GM19452 (cell line): ENCODE measurements around the gene LAMA2.
"Not testable (repeated sequence)": the region's sequence is repeated elsewhere in the genome, so short reads cannot be mapped to it uniquely, and the experiment has no call there.

Experiments used
- ATAC-seq: cut with Tn5 transposase; IDR thresholded peaks from one replicate; pipeline ENCODE4 v1.9.1; 2021; ENCODE audit not compliant: unreplicated experiment

The LAMA2 gene

DNA sequence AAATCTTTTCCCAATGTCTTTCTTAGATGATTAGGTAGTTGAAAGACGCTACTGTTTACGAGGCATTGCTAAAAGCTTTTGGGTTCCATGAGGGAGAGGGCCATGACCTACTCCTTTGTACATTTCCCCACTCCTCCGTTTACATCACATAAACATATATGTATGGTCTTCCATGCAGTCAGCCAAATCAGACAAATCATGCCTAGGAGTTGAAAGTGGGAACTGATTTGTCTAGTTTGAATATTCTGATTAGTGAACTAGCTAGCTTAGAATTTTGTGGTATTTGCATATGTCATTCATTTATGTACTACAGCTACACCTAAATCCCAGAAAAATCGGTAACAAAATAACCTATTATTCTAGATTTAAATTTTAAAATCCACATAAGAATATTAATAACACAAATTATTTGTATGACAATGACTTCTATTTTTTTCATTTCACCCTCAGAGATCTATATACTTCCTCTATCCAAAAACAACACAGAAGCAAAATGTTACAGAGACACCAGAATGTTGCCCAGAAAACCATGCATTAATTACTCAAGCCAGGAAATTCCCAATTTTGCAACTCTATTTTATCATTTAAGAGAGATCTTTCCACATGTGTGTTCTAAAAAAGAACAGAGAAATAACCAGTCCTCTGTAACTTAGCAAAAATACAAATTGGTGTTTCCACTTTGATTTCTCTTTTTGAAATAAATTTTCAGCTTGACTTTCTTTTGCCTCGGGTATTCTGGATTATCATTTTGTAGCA lies 231.9 kb downstream of the LAMA2 start:
- ATAC-seq = no peak

DNA sequence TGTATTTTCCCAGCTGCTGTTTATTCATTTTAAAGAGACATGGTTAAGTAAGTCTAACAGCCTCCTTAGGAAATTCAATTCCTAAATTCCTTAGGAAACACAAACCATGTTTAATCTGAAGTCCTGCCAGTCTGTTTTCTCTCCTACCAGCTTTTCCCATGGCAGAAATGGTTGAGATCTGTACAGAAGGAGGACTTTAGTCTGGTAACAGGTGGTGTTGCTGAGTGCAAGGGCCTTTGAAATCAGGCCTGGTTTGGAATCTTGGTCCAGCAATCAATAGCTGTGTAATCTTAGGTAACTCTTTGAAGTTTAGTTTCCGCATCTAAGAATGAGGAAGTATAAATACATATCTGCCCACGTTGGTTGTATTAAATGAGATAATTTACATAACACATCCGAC lies 232.5 kb downstream of the LAMA2 start:
- ATAC-seq = no peak

DNA sequence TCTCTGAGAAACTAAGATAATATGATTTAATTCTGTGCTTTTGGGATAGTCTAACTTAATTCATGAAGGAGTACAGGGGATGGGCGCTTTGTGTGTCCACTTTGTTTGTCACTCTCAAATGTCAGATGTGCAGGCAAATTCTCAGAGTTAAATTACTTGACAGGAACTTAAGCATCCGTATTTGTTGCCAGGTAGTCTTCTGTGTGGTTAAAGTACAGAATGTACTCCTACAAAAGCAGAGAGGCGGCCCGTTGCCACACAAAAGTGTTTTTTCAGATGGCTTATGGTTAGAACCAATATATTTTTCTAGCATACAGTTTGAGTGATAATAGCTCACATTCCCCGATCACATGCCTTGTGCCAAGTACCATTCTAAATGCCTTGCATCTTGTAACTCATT lies 234.4 kb downstream of the LAMA2 start:
- no peak for ATAC-seq

DNA sequence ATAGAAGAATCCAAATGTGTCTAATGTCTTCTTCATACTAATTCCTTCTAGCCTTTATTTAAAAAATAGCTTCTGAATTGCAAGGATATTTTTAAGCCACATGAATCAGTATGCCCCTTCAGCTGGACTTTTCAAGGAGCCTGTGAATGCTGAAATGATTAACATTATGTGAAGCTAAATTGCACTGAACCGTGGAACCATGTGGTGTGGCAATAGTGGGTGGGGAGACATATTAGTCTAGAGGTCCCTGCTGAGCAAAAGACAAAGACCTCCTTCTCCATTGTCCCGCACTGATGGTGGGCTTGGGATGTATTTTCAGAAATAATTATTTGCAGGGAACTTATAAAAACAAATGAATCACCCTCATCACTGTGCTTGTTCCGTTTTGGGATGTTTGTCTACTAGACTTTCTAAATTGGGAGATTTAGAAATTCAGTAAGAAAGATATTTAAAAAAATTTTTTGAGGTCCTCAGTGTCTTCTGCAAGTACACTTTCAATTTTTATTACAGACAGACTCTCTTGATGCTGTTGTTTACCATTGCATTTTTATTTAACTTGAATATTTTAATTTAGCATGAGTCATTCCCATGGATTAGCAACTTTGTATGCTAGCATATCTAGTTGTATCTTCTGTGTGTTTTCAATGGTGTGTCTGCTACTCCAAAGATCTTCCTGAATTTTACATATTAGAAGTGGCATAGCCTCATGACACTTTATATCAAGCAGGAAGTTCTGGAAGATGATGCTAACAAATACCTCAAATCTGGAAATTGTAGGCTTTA lies 238.1 kb downstream of the LAMA2 start:
- ATAC-seq = no peak

DNA sequence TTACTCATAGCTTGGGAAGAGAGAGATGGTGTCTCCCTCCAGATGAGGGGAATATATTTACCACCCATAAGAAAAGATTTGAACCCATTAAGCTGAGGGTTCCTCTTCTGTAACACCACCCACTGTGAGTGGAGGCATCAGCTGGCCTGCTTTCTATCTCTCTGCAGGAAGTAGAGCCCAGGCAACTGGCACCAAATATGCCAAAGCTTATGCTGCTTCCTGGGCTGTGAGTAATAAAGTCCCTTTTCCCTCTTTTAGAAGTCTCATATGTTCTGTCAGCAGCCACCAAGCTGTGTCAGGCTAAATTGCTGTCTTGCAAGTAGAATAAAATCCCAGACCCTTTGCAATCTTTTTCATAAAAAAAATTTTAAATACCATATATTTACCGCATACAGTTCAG lies 241.4 kb downstream of the LAMA2 start:
- ATAC-seq = no peak

DNA sequence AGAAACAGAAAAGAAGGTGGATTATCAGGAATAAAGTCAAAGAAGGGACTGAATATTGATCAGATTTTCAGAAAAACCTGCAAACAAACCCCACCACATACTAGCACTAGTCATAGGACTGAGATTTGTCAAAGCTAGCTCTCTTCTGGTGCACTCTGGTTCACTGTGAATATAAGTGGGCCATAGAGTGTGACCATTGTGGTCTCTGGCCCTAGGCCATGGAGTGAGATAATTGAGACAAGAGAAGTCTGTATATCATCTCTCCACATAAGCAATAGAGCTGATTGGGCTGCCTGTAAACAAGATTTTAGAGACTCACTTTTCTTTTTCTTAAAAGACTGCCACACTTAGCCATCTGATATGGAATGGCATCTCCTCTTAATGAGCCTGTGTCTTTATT lies 247.2 kb downstream of the LAMA2 start:
- no peak for ATAC-seq

DNA sequence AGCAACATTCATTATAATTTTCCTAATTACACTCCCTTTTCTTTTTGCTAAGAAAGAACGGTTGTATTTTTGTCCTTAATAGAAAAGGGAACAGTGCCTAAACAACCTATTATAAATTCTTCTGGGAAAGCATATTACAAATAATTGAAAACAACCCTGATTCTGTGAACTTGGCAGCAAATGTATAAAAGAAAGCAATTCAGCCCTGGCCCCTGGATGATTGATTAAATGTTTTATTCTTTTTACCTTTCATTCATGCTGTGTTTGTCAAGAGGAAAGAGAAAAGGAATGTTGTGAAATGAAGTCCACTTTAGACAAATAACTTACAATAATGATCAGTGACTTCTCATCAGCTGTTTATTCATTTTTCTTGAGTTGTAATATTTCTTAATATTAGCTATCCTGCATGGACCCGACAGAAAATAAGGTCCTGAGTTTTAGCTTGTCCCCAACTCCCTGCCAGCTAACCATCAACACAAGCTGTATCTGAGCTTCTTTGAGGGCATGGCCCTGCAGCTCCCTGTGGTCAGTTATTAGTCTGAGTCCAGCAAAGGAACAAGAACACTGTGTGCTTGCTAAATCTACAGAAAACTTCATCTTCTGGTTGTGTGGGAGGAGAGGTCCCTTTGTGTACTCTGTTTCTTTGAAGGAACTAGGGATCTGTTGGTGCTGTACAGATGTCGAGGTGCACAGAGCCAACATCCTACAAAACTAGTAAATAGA lies 248.2 kb downstream of the LAMA2 start:
- no peak for ATAC-seq

DNA sequence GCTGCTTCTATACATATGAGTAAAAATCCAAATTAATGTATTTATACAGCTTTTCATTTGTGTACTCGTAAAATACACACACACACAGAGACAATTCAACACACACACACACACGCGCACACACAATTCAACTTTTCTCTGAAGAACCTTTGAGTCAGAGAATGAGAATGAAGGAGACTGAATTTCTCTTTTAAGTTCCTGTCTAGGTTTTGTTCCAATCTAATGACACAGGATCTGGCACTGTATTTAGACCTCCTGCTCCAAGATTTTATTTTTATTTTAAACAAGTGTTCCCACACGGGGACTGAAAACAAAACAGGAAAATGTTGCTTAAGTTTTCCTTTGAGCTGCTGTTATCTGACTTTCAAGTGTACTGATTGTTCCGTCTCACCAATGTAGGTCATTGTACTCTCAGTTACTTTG lies 250.8 kb downstream of the LAMA2 start:
- no peak for ATAC-seq

DNA sequence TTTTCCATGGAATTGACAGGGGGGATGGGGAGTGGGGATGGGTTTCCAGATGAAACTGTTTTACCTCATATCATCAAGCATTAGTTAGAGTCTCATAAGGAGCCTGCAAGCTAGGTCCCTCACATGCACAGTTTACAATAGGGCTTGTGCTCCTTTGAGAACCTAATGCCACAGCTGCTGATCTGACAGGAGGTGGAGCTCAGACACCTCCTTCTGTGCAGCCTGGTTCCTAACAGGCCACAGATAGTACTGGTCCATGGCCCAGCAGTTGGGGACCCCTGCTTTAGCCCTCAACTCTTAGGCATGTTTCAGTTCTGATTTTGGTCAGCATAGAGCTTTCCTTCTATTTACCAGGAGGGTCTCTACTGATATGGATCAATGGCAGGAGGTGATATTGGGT lies 251.6 kb downstream of the LAMA2 start:
- ATAC-seq = no peak

DNA sequence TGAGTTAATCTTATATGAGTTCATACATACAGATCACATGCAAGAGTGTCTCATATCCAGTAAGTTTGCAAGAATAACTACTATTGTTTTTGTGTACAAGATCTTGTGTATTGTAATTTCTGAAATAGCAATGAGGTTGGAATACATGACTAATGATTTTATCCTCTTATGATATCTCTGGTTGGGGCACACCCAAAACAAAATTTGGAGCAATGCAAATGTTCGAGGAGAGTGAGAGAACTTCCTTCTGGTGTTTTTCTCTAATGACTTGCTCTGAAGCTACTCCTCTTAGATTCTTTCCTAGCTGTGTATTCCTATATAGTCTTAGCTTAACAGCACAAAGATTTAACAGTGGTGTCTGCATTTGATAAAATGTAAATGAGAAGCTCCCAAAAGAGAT lies 252.5 kb downstream of the LAMA2 start:
- ATAC-seq = no peak

DNA sequence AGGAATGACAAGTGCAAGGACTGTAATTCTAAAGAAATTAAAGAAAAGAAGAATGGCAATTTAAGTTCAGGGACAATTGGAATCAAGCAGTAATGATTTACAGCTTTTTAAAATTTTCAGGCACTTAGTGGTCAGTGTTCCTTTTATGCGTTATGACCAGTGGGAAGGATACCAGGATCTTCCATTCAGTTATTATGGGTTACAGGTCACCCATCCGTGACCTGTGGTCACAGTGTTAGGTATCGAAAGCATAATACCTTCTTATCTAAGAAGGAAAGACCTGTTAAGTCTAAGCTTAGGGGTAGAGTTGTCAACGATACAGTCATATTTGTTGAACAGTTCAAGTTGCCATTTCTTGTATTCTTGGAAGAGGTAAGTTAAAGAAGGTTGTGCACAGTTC lies 253.8 kb downstream of the LAMA2 start:
- no peak for ATAC-seq

DNA sequence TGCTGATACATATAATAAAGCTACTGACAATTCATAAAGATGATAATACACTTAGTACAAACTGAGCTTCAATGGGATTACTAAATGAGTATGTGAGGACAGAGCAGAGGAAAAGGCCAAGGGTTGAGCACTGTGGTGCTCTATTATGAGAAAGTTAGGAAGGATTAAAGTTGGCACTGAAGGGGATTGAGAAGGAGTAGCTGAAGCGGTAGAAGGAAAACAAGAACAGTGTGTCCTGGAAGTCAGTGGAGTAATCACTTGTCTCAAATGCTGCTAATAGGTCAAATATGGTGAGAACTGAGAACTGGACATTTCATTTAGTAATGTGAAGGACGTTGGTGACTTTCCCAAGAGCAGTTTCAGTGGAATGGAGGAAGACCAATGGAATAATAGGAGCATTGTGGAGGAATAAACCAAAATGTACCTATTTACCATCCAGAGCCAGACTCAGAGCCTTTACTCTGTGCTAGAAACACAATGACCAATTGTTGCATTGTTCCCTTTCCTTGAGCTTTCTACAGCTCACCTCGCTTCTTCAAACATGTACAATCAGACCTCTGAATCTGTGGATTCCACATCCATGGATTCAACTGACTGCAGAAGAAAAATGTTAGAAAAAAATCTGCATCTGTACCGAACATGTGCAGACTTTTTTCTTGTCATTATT lies 255.9 kb downstream of the LAMA2 start:
- ATAC-seq = no peak

DNA sequence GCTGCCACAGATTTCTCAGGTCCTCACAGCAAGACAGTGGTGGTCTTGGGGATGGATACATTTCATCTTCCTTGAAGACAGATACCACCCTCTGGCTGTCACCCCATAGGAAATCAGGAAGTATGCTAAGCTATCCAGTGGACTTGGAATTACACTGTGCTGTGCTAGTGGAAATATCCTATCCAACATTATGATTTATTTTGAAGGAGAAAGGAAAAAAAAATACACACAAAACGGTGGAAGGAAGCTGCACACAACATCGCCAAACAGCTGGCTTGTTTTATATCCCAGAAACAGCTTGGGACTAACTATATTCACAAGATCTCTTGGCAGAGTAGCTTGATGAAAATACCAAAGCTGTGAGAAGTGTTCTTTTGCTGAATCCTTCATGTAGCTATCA lies 257.6 kb downstream of the LAMA2 start:
- ATAC-seq = no peak

DNA sequence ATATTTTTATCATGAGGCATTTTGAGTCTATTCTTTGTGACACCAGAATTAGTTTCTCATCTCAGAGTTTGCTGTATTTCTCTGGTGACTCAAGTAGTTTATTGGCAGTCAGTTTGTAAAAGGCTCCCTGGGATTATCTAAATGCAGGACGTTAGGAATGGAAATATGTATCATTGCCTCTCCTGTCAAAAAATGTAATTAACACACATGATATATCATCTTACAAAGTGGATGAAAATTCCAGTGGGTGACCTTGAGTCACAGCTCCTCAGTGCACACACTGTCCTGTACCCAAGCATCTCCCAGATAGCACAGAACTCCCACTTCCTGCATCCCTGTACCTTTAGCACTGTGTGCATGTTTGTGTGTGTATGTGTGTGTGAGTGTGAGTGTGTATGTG lies 258.6 kb downstream of the LAMA2 start:
- ATAC-seq = no peak

DNA sequence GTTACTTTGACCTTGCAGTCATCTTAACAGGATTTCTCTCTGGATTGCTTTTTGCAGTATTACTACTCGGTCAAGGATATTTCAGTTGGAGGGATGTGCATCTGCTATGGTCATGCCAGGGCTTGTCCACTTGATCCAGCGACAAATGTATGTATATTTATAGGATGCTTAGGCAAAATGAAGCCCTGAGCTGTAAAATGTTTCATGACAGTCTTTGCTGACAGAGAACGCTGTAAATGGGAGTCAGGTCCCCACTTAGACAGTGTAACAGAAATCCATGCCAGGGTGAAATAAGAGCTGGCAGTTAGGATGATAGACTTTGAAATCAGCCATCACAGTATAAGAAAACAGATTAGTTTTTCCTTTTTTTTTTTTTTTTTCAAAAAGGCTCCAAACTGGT lies 264.0 kb downstream of the LAMA2 start:
- ATAC-seq = no peak

DNA sequence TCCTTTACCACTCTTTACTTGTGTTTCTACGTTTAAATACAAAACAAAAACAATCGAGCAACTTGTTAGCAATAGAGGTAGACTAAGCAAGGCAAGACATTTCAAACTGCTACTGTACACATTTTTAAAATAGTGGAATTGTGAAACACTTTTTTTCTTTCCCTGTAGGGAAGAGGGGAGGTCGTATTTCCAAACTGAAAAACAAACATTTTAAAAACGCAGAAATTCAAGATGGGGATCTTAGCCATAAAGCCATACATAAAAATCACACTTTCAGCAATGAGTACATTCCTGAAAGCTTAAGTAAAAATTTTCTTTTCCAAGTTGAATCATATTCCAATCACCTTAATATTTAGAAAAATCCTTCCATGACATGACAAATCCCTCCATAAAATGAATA lies 267.6 kb downstream of the LAMA2 start:
- no peak for ATAC-seq

DNA sequence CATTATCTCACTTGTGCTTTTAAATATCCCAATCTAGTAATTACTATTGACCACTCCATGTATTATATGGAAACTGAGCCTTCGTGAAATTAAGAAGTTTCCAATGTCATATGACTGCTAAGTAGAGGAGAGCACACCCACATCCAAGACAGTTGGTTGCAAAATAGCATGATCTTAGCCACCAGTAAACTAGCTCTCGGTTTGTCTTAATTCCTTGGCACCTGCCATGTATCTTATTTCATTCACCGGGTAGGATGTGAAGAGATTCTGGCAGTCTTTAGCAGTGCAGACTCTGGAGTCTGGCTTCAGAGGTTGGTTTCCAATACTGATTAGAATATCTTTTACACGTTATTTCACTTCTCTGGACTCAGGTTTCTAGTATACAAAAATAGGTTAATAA lies 270.3 kb downstream of the LAMA2 start:
- ATAC-seq = no peak

DNA sequence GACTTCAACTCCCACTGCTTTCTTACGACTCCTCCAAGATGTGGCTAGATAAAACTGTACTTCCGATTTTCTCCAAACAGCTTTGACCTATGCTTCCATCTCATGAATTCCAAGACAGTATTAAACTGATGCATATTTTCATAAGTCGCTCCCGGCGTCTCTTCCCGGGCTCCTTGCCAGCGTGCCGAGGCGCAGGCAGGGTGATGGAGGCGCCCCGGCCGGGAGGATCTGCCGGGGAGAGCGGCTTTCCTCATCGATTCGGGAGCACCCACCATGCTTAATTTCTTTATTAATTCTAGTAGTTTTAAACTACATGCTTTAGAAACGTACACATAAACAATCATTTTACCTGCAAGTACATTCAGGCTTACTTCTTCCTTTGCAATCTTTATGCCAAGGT lies 276.3 kb downstream of the LAMA2 start:
- ATAC-seq = not testable (repeated sequence)

DNA sequence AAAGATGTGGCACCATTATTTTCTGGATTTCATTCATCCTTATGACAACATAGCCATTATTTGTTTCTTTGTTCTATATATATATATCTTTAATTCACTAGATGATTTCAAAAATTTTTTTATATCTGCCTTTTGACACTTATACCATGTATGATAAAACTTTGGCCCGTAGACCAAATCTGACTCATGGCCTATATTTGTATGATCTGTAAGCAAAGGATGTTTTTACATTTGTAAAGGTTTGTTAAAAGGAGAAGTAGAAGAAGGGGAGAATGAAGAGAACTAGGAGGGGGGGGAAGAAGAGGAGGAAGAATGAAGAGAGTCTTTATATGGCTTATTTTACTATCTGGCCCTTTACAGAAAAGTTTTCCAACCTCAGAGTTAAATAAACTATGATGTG lies 279.7 kb downstream of the LAMA2 start:
- ATAC-seq = no peak

DNA sequence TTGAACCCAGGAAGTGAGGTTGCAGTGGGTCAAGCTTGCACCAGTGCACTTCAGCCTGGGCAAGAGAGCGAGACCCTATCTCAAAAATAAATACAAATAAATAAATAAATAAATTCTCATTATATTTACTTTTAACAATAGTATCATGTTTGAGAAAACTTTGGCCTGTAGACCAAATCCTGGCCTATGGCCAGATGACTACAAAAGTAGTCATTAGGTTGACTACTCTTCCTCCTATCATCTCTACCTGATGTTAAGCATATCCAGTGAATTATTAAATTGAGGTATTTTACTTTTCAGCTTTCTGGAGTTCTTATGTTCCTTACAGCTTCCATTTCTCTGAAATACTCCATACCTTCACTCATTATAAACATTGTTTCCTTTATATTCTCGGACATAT lies 280.6 kb downstream of the LAMA2 start:
- no peak for ATAC-seq

DNA sequence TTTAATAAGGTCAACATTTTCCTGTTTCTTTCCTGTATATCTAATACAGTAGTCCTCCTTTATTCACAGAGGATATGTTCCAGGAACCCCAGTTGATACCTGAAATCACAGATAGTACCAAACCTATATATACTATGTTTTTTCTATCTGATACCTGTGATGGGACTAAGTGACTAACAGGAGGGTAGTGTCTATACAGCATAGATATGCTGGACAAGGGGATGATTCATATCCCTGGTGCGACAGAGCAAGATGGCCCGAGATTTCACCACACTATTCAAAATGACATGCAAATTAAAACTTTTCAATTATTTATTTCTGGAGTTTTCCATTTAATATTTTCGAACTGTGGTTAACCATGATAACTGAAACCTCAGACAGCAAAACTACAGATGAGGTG lies 281.1 kb downstream of the LAMA2 start:
- no peak for ATAC-seq
